Central memory CD8-positive, alpha-beta T cell (primary cell): ENCODE data around the gene BTBD9.
"Not testable (repeated sequence)": the region's sequence is repeated elsewhere in the genome, so short reads cannot be mapped to it uniquely, and the experiment has no call there.

Experiments used
- ATAC-seq: fragments of 150-1000 bp; cut with Tn5 transposase; replicated peaks from 2 replicates; pipeline ENCODE4 v1.10.0; 2022; ENCODE audit warnings: mild to moderate bottlenecking, moderate FRiP score, moderate number of reproducible peaks; ENCODE audit not compliant: poor library complexity, severe bottlenecking; ENCODE audit errors: extremely low read depth
- DNase-seq, 2 donors: peaks; one replicate each; pipeline ENCODE4 v3.0.0; 2021; ENCODE audit warnings: low spot score in 2 of 2
- H3K27ac Mint-ChIP-seq: one replicate; pipeline ENCODE4 v1.8.0; 2022; ENCODE audit warnings: low read depth, mild to moderate bottlenecking, moderate library complexity, mixed read lengths
- H3K27me3 Mint-ChIP-seq: one replicate; pipeline ENCODE4 v1.8.0; 2022; ENCODE audit warnings: mixed read lengths
- H3K36me3 Mint-ChIP-seq: one replicate; pipeline ENCODE4 v1.8.0; 2022; ENCODE audit warnings: mild to moderate bottlenecking, moderate library complexity, mixed read lengths; ENCODE audit not compliant: insufficient read depth
- H3K4me1 Mint-ChIP-seq: one replicate; pipeline ENCODE4 v1.8.0; 2022; ENCODE audit warnings: mixed read lengths
- H3K4me3 Mint-ChIP-seq: one replicate; pipeline ENCODE4 v1.8.0; 2022; ENCODE audit warnings: mild to moderate bottlenecking, moderate library complexity, mixed read lengths
- H3K9me3 Mint-ChIP-seq: one replicate; pipeline ENCODE4 v1.8.0; 2022; ENCODE audit warnings: mixed read lengths

BTBD9 gene

GRCh38 chr6:38640216-38640909, 634 bp upstream of the BTBD9 start:
- Mint-ChIP-seq H3K36me3 (peaks cover 11% of the 10 kb centered on the region), H3K4me1 (peaks cover 58% of the 10 kb centered on the region), H3K9me3 (no peaks in the 10 kb centered on the region), H3K27me3 (no peaks in the 10 kb centered on the region), H3K4me3 (peak overlapping the region; percentile 83), H3K27ac (peak overlapping the region; percentile 94)
- DNase-seq (no peak), ATAC-seq (peak; percentile 29)

- Mint-ChIP-seq H3K36me3 (peaks cover 11% of the 10 kb centered on the region), H3K27ac (peak overlapping the region; percentile 94), H3K4me3 (peak overlapping the region; percentile 83), H3K9me3 (no peaks in the 10 kb centered on the region), H3K27me3 (no peaks in the 10 kb centered on the region), H3K4me1 (peaks cover 67% of the 10 kb centered on the region)
- ATAC-seq: peak; percentile 73
- peak; percentile 47 to 60 for DNase-seq
Measured at GRCh38 chr6:38638941-38639497, 710 bp downstream of the BTBD9 start.

- H3K27ac Mint-ChIP-seq: peak overlapping the region; percentile 94
- peaks cover 72% of the 10 kb centered on the region for H3K4me1 Mint-ChIP-seq
- no peaks in the 10 kb centered on the region for H3K9me3 Mint-ChIP-seq
- DNase-seq: no peak
- H3K36me3 Mint-ChIP-seq: peaks cover 11% of the 10 kb centered on the region
- H3K27me3 Mint-ChIP-seq: no peaks in the 10 kb centered on the region
- peak overlapping the region; percentile 83 for H3K4me3 Mint-ChIP-seq
- no peak for ATAC-seq
Measured at GRCh38 chr6:38637756-38638155, 2.0 kb downstream of the BTBD9 start.

GRCh38 chr6:38636027-38636426, 3.7 kb downstream of the BTBD9 start:
- Mint-ChIP-seq H3K27ac (peak overlapping the region; percentile 22), H3K4me1 (peaks cover 61% of the 10 kb centered on the region), H3K27me3 (no peaks in the 10 kb centered on the region), H3K36me3 (peaks cover 11% of the 10 kb centered on the region), H3K4me3 (no peak overlapping the region), H3K9me3 (no peaks in the 10 kb centered on the region)
- no peak for ATAC-seq
- DNase-seq: no peak

- Mint-ChIP-seq H3K9me3 (no peaks in the 10 kb centered on the region), H3K4me3 (no peak overlapping the region), H3K4me1 (peaks cover 55% of the 10 kb centered on the region), H3K36me3 (peaks cover 8% of the 10 kb centered on the region), H3K27ac (no peak overlapping the region), H3K27me3 (no peaks in the 10 kb centered on the region)
- DNase-seq (no peak), ATAC-seq (no peak)
Measured at GRCh38 chr6:38634518-38634917, 5.2 kb downstream of the BTBD9 start.

GRCh38 chr6:38632490-38632889, 7.2 kb downstream of the BTBD9 start:
- H3K27me3 Mint-ChIP-seq: no peaks in the 10 kb centered on the region
- peaks cover 3% of the 10 kb centered on the region for H3K36me3 Mint-ChIP-seq
- H3K27ac Mint-ChIP-seq: no peak overlapping the region
- H3K4me3 Mint-ChIP-seq: no peak overlapping the region
- H3K9me3 Mint-ChIP-seq: no peaks in the 10 kb centered on the region
- DNase-seq: no peak
- H3K4me1 Mint-ChIP-seq: peaks cover 55% of the 10 kb centered on the region
- no peak for ATAC-seq

GRCh38 chr6:38631186-38631783, 8.4 kb downstream of the BTBD9 start:
- Mint-ChIP-seq H3K4me3 (no peak overlapping the region), H3K36me3 (peaks cover 3% of the 10 kb centered on the region)
- no peak for ATAC-seq

GRCh38 chr6:38625217-38625616, 14.5 kb downstream of the BTBD9 start:
- H3K4me3 Mint-ChIP-seq: no peak overlapping the region
- DNase-seq (no peak), ATAC-seq (no peak)
- no peaks in the 10 kb centered on the region for H3K9me3 Mint-ChIP-seq
- H3K27ac Mint-ChIP-seq: no peak overlapping the region
- peaks cover 64% of the 10 kb centered on the region for H3K4me1 Mint-ChIP-seq
- no peaks in the 10 kb centered on the region for H3K27me3 Mint-ChIP-seq
- peaks cover 5% of the 10 kb centered on the region for H3K36me3 Mint-ChIP-seq

More at GRCh38 chr6:38631186-38631783, 8.4 kb downstream of the BTBD9 start:
- Mint-ChIP-seq H3K27me3 (no peaks in the 10 kb centered on the region), H3K4me1 (peaks cover 55% of the 10 kb centered on the region), H3K9me3 (no peaks in the 10 kb centered on the region), H3K27ac (no peak overlapping the region)
- no peak for DNase-seq

GRCh38 chr6:38619342-38619741, 20.4 kb downstream of the BTBD9 start:
- H3K4me3 Mint-ChIP-seq, H3K27ac Mint-ChIP-seq, H3K36me3 Mint-ChIP-seq, H3K9me3 Mint-ChIP-seq, ATAC-seq, DNase-seq, H3K27me3 Mint-ChIP-seq: not testable (repeated sequence)
- peaks cover 40% of the 10 kb centered on the region for H3K4me1 Mint-ChIP-seq

GRCh38 chr6:38618301-38618700, 21.4 kb downstream of the BTBD9 start:
- H3K9me3 Mint-ChIP-seq, H3K36me3 Mint-ChIP-seq, H3K27ac Mint-ChIP-seq, ATAC-seq, H3K27me3 Mint-ChIP-seq, H3K4me3 Mint-ChIP-seq, DNase-seq: not testable (repeated sequence)
- peaks cover 36% of the 10 kb centered on the region for H3K4me1 Mint-ChIP-seq

GRCh38 chr6:38617856-38618255, 21.9 kb downstream of the BTBD9 start:
- no peak for ATAC-seq
- Mint-ChIP-seq H3K27me3 (no peaks in the 10 kb centered on the region), H3K4me1 (peaks cover 32% of the 10 kb centered on the region), H3K36me3 (peaks cover 5% of the 10 kb centered on the region), H3K27ac (no peak overlapping the region), H3K9me3 (no peaks in the 10 kb centered on the region), H3K4me3 (no peak overlapping the region)
- DNase-seq: no peak

GRCh38 chr6:38612143-38612965, 27.4 kb downstream of the BTBD9 start:
- peaks cover 41% of the 10 kb centered on the region for H3K4me1 Mint-ChIP-seq

More at GRCh38 chr6:38612143-38612965, 27.4 kb downstream of the BTBD9 start:
- peaks cover 1% of the 10 kb centered on the region for H3K36me3 Mint-ChIP-seq
- H3K9me3 Mint-ChIP-seq: no peaks in the 10 kb centered on the region
- no peak overlapping the region for H3K4me3 Mint-ChIP-seq
- no peak overlapping the region for H3K27ac Mint-ChIP-seq
- DNase-seq (no peak), ATAC-seq (no peak)
- H3K27me3 Mint-ChIP-seq: no peaks in the 10 kb centered on the region
